HL-60 (cell line): ENCODE results near the gene HK1.

Experiments
- DNase-seq, 2 experiments: peaks; one replicate each; pipeline ENCODE4 v3.0.0-alpha.2; 2010 to 2020; ENCODE audit warnings: low read depth in 1 of 2, low spot score in 1 of 2
- H3K27ac ChIP-seq: fragments of 250-450 bp; sonication (Bioruptor Pico); replicated peaks from 2 replicates; pipeline ENCODE4 v1.5.1; 2020; ENCODE audit warnings: mild to moderate bottlenecking, moderate library complexity
- H3K27me3 ChIP-seq: fragments of 250-450 bp; sonication (Bioruptor Pico); 2 replicates; pipeline ENCODE4 v1.5.1; 2021; ENCODE audit warnings: mild to moderate bottlenecking, moderate library complexity; ENCODE audit not compliant: insufficient read depth, poor library complexity, severe bottlenecking
- H3K4me3 ChIP-seq: replicated peaks from 2 replicates; pipeline ENCODE4 v1.5.1; 2011; ENCODE audit warnings: mild to moderate bottlenecking, control low read depth, low read length; ENCODE audit not compliant: insufficient read depth
- CTCF ChIP-seq: IDR thresholded peaks from one replicate; pipeline ENCODE4 v1.5.1; 2011; ENCODE audit warnings: low read length, control low read depth, inconsistent platforms; ENCODE audit not compliant: insufficient read depth
- GABPA ChIP-seq: IDR thresholded peaks from 2 replicates; pipeline ENCODE4 v1.6.1; 2012; ENCODE audit warnings: low read depth
- POLR2AphosphoS5 ChIP-seq: IDR thresholded peaks from 2 replicates; pipeline ENCODE4 v1.6.1; 2012; ENCODE audit warnings: low read depth
- REST ChIP-seq: IDR thresholded peaks from 2 replicates; pipeline ENCODE4 v1.6.1; 2012; ENCODE audit warnings: low read depth; ENCODE audit not compliant: insufficient replicate concordance
- SPI1 ChIP-seq: IDR thresholded peaks from 2 replicates; pipeline ENCODE4 v1.6.1; 2012; ENCODE audit warnings: low read depth, mild to moderate bottlenecking, borderline replicate concordance

HK1 gene

DNA sequence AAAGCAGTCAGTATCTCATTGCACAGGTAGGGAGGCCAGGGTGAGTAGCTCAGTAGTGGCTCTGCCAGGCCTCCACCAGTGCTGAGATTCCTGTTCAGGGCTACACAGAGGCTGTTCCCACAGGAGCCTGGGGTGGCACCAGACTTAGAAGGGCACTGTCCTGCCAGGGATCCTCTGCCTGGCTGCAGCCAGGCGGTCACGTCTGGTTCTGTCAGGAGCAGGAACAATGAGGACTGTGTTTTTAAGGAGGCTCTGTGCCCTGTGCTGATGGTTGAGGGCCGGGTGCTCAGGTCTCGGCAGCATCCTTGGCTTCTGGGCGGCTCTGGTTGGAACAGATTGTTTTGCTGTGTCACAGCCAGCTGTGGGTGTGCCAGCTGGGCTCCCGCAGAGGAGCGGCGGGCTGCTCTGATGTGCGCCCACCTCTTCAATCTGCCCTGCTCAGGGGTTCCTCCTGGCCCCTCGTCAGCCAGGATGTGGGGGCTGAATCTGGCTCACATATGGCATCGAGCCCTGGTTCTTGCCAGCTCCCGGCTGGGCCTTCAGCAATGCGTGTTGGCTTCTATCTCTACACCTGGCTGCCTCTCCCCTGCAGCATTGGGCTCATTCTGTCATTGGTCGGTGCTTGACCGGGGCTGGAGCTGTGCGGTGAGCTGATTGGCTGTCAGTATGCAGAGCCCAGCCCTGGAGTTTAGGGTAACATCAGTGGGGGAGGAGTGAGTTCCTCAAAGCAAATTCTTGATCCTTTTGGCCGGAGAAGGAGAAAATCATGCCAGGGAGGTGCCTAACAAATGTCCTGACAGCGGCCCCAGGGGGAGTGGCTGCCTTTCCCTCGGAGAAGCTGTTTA lies 97.2 kb downstream of the HK1 start:
- DNase-seq, result no peak
- Histone ChIP-seq H3K27me3 (no peaks in the 10 kb centered on the region), H3K27ac (no peak overlapping the region), H3K4me3 (no peak overlapping the region)
- TF ChIP-seq CTCF, result no peak
- no peak for TF ChIP-seq GABPA
- TF ChIP-seq POLR2AphosphoS5, result no peak
- TF ChIP-seq REST, result no peak
- TF ChIP-seq SPI1, result no peak

DNA sequence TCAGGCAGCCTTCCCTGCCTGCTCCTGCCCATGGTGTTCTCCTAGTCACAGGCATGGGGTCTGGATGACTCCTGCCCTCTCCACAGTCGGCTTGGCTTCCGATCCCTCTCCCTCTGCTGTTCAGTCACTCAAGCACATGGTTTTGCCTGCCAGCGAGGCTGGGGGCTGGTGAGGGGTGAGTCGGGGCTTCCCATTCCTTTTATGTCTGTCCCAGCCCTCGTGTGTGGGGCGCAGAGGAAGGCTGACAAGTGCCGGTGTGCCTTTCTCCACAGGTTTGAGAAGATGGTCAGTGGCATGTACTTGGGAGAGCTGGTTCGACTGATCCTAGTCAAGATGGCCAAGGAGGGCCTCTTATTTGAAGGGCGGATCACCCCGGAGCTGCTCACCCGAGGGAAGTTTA lies 98.4 kb downstream of the HK1 start:
- no peak for DNase-seq
- TF ChIP-seq CTCF, result no peak
- H3K27ac ChIP-seq, result no peak overlapping the region
- H3K4me3 ChIP-seq, result no peak overlapping the region
- H3K27me3 ChIP-seq, result no peaks in the 10 kb centered on the region

DNA sequence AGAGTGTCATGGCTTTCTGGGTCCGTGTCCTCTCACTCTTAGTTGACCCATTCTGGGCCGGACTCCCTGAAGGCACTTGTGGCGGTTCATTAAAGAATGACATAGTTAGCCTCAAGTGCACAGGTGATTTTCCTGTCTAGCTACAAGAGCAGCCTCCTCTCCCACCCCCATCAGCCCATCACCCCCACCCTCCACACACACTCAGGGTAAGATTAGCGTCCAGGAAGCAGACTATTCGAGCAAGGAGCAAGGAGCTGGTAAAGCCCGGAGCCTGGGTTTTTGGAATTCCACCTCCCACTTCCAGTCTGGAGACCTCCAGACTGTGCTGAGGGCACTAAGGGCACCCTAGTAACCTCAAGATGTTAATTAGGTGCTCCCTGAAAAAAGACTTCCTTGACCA lies 98.9 kb downstream of the HK1 start:
- TF ChIP-seq POLR2AphosphoS5 (no peak), SPI1 (no peak), GABPA (no peak), REST (no peak), CTCF (no peak)
- Histone ChIP-seq H3K27me3 (no peaks in the 10 kb centered on the region), H3K27ac (no peak overlapping the region), H3K4me3 (no peak overlapping the region)
- no peak for DNase-seq

GRCh38 chr10:69377933-69378332 lies 99.6 kb downstream of the HK1 start:
- no peak overlapping the region for H3K27ac ChIP-seq

More at GRCh38 chr10:69377933-69378332, 99.6 kb downstream of the HK1 start:
- no peak for DNase-seq
- TF ChIP-seq CTCF (no peak), POLR2AphosphoS5 (no peak), SPI1 (no peak), REST (no peak), GABPA (no peak)
- Histone ChIP-seq H3K4me3 (no peak overlapping the region), H3K27me3 (no peaks in the 10 kb centered on the region)
